C4-2B (cell line): ENCODE data around the gene PPP2R2B.
"Not testable (repeated sequence)": the region's sequence is repeated elsewhere in the genome, so short reads cannot be mapped to it uniquely, and the experiment has no call there.

ENCODE experiments used
- H3K27ac ChIP-seq: fragments of 450-650 bp; 2 replicates; pipeline ENCODE4 v1.5.1; 2017
- CTCF ChIP-seq: fragments of 450-650 bp; conservative IDR thresholded peaks from 2 replicates; pipeline ENCODE4 v1.5.1; 2017; ENCODE audit warnings: mild to moderate bottlenecking
- ZFX ChIP-seq: fragments of 450-650 bp; IDR thresholded peaks from 2 replicates; pipeline ENCODE4 v1.6.1; 2017

Gene PPP2R2B

GRCh38 chr5:146626936-146627335 is 251.6 kb downstream of the PPP2R2B start:
- no peak overlapping the region for H3K27ac ChIP-seq
- no peak for TF ChIP-seq ZFX

- H3K27ac ChIP-seq, result no peak overlapping the region
- no peak for TF ChIP-seq CTCF
- no peak for TF ChIP-seq ZFX
Measured at GRCh38 chr5:146624179-146624578, 254.4 kb downstream of the PPP2R2B start.

DNA sequence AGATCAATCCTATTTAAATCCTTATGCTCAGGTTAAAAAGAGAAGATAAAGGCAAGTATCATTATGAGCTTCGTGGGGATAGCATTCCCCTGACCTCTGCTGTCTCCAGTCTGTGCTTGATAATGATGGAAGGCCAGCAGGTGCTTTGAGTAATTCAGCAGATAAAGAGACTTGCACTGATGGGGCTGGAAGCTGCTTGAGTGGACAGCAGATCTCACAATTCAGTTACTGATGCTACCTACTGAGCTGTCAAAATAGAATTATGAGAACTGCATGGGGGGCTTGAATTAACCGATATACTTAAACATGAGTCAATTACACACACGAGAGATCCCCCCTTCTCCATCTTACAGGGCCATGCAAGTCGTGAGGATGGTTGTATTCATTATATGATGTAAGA is 254.9 kb downstream of the PPP2R2B start:
- H3K27ac ChIP-seq, result no peak overlapping the region
- no peak for TF ChIP-seq CTCF
- TF ChIP-seq ZFX, result no peak

DNA sequence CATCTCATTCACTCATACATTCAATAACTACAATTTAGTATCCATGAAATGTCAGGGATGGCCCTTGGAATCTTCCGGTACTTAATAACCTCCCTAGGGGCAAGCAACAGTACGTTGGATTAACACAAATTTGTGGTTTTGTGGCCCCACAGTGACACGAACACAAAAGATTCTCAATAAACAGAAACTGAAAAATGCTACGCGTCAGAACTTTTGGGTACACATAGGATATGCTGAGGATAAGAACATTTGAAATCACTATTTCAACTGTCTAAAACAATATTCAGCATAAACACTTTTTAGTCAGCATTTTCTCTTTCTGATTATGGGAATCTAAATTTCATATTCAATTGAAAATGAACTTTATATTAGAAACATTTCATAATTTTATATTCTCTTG is 255.5 kb downstream of the PPP2R2B start:
- H3K27ac ChIP-seq, result no peak overlapping the region
- TF ChIP-seq CTCF, result no peak
- TF ChIP-seq ZFX, result no peak

DNA sequence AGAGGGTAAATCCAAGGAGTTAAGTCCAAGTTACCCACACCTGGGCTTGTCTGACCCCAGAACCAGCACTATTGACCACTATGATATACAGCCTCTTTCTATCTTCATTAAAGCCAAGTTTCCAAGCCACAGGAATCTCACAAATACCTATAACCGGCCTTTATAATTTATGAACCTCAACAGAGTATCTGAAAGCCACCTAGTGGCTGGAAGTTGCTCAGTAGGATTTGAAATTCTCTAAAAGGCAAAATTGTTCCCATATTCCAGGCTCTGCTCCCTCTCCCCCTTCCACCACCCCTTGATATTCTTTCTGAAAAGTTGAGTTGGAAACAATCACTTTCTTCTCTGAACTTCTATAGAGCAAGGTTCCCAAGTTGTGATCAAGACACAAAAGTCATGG is 256.2 kb downstream of the PPP2R2B start:
- no peak overlapping the region for H3K27ac ChIP-seq
- no peak for TF ChIP-seq ZFX
- TF ChIP-seq CTCF, result peak; percentile 46

- TF ChIP-seq ZFX (no peak), CTCF (no peak)
- no peak overlapping the region for H3K27ac ChIP-seq
Measured at GRCh38 chr5:146620669-146621051, 257.9 kb downstream of the PPP2R2B start.

DNA sequence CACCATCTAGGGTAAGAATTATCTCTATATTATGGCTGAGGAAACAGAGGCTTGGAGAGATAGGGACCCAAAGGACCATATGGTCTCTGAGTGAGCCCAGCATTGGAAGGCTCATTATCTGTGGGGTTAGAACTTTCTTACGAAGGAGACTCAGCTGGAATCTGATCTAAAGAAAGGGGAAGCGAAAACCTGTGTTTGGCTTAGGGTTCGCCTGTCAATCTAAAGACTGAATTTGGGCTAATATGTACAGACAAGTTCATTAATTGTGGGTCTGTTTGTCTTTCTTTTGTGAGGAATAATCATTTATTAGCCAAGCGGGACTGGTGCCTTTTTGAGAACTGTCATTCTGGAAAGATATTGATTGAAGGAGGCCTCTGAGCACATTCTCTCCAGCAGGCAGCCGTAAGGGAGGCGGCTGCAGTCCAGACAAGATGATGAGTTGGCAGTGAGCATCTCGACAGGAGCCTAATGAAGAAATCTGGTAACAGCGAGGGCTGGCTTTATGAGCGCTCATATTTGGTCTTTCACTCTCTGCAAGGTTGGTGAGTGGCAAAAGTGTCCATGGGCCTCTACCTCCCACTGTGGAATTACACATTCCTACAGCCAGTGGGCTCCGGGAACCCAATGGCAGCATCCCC is 258.4 kb downstream of the PPP2R2B start:
- TF ChIP-seq CTCF (no peak), ZFX (no peak)
- H3K27ac ChIP-seq, result no peak overlapping the region

DNA sequence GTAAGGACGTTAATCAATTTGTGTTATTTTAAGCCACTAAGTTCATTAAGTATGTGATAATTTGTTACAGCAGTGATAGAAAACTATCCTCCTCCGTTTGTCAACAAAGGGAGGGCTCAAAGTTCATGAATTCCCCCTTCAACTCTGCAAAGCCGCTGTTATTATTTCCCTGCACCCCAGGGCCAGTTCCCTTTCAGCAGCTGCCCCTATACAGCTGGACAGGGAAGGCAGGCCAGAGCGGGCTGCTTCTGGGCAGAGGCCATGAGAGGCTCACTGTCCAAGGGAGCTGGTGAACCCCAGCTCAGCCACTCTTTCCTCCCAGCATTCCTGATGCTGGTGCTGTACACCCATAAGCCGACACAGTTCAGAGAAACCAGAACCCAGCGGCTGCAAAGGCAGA is 260.1 kb downstream of the PPP2R2B start:
- no peak for TF ChIP-seq ZFX
- TF ChIP-seq CTCF, result no peak
- no peak overlapping the region for H3K27ac ChIP-seq

DNA sequence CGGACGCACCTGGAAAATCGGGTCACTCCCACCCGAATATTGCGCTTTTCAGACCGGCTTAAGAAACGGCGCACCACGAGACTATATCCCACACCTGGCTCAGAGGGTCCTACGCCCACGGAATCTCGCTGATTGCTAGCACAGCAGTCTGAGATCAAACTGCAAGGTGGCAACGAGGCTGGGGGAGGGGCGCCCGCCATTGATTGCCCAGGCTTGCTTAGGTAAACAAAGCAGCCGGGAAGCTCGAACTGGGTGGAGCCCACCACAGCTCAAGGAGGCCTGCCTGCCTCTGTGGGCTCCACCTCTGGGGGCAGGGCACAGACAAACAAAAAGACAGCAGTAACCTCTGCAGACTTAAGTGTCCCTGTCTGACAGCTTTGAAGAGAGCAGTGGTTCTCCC is 268.8 kb downstream of the PPP2R2B start:
- H3K27ac ChIP-seq, result not testable (repeated sequence)
